K562 (cell line): Measurements from ENCODE around the gene TBX1. TPM values are rescaled to one million over a fixed set of nuclear protein-coding genes. Genes with fewer than 3 reads are reported as not detected.
A peak's percentile ranks its signal among the peaks of the same experiment; 100 is the strongest.

Source experiments
- BCOR ChIP-seq: fragments of 450-650 bp; IDR thresholded peaks from 2 replicates; pipeline ENCODE4 v1.6.1; 2016
- CBFA2T3 ChIP-seq: fragments of 450-650 bp; IDR thresholded peaks from 2 replicates; pipeline ENCODE4 v1.6.1; 2017
- ESRRA ChIP-seq: fragments of 450-650 bp; IDR thresholded peaks from 2 replicates; pipeline ENCODE4 v1.6.1; 2014; ENCODE audit warnings: low read depth, mild to moderate bottlenecking, moderate library complexity, borderline replicate concordance
- GATAD2A ChIP-seq: fragments of 450-650 bp; IDR thresholded peaks from 2 replicates; pipeline ENCODE4 v1.6.1; 2017
- HDAC6 ChIP-seq: IDR thresholded peaks from 2 replicates; pipeline ENCODE4 v1.6.1; 2012; ENCODE audit warnings: low read depth, mild to moderate bottlenecking, control low read depth, inconsistent platforms, low read length, moderate library complexity
- MEF2A ChIP-seq: IDR thresholded peaks from 2 replicates; pipeline ENCODE4 v1.6.1; 2011; ENCODE audit warnings: low read depth, mild to moderate bottlenecking, low read length, moderate library complexity; ENCODE audit not compliant: control insufficient read depth
- SIX5 ChIP-seq, 2 experiments: IDR thresholded peaks; 2 replicates each; pipeline ENCODE4 v1.6.1; 2011; ENCODE audit warnings: low read length in 2 of 2, borderline replicate concordance in 1 of 2, low read depth in 1 of 2, mild to moderate bottlenecking in 1 of 2, moderate library complexity in 1 of 2; ENCODE audit not compliant: insufficient read depth in 1 of 2
- SRSF1 ChIP-seq: fragments of 200-400 bp; formaldehyde crosslinking; IDR thresholded peaks from 2 replicates; pipeline ENCODE4 v1.6.1; 2017; ENCODE audit warnings: mild to moderate bottlenecking, low read depth, low read length, moderate library complexity
- ZNF75A ChIP-seq: fragments of 450-650 bp; formaldehyde crosslinking; IDR thresholded peaks from 2 replicates; pipeline ENCODE4 v1.4.0; 2020; ENCODE audit warnings: mild to moderate bottlenecking
- ZNF77 ChIP-seq: fragments of 250-450 bp; sonication (Bioruptor Pico); IDR thresholded peaks from 2 replicates; pipeline ENCODE4 v1.5.0; 2020
- polyA plus RNA-seq, 8 experiments: library from polyadenylated mRNA; depleted of rRNA in 4 of 8; stranded (reverse) in 5 of 8; unstranded in 3 of 8; fragments of >200 nt; fragmentation: Nextera tagmentation in 2 of 8; fragmentation: Illumina TruSeq in 1 of 8; extraction: Ambion mirVana in 2 of 8; extraction: Trizol in 1 of 8; gene quantifications; 2 replicates each; pipeline versions ENCODE4 v1.2.1 to v1.2.3, GENCODE V29; 2011 to 2014; ENCODE audit warnings: inconsistent platforms in 1 of 8, missing spikeins in 1 of 8
- total RNA-seq, 7 experiments: library from RNA; depleted of rRNA in 6 of 7; stranded (reverse); fragments of >200 nt in 6 of 7; fragmentation: Illumina TruSeq in 2 of 7; extraction: Trizol in 2 of 7; gene quantifications; 2 replicates each; pipeline versions ENCODE4 v1.2.1 to v1.2.3, GENCODE V29; 2011 to 2021; ENCODE audit warnings: low replicate concordance in 1 of 7
- TF ChIP-seq, protein P1 (sequence below), 3 experiments: fragments of 200-800 bp in 1 of 3; fragments of 250-450 bp in 1 of 3; fragments of 450-650 bp in 1 of 3; sonication (Bioruptor Pico) in 1 of 3; sonication (Bioruptor generic) in 1 of 3; formaldehyde crosslinking in 1 of 3; IDR thresholded peaks; 2 replicates each; pipeline versions ENCODE4 v1.6.1 to v1.8.0; 2016 to 2022; ENCODE audit warnings: mild to moderate bottlenecking in 2 of 3, missing genetic modification characterization in 2 of 3, missing compliant biosample characterization in 1 of 3, moderate library complexity in 1 of 3
- TF ChIP-seq, protein P2 (sequence below): sonication (generic); formaldehyde crosslinking; IDR thresholded peaks from 2 replicates; pipeline ENCODE4 v1.5.0; 2020; ENCODE audit warnings: missing genetic modification reagents
- TF ChIP-seq, protein P3 (sequence below): fragments of 250-450 bp; sonication (Bioruptor Pico); IDR thresholded peaks from 2 replicates; pipeline ENCODE4 v1.6.1; 2021; ENCODE audit warnings: mild to moderate bottlenecking
- TF ChIP-seq, protein P4 (sequence below): fragments of 450-650 bp; IDR thresholded peaks from 2 replicates; pipeline ENCODE4 v1.7.1; 2018; ENCODE audit warnings: mild to moderate bottlenecking, low read depth; ENCODE audit not compliant: partially characterized antibody
- TF ChIP-seq, protein P5 (sequence below), 2 experiments: IDR thresholded peaks; 2 replicates each; pipeline ENCODE4 v1.6.1; 2011; ENCODE audit warnings: borderline replicate concordance in 1 of 2, control low read depth in 1 of 2, low read depth in 1 of 2, low read length in 1 of 2, mild to moderate bottlenecking in 1 of 2, mixed read lengths in 1 of 2, moderate library complexity in 1 of 2; ENCODE audit not compliant: insufficient read depth in 1 of 2, insufficient read length in 1 of 2, poor library complexity in 1 of 2, severe bottlenecking in 1 of 2; ENCODE audit errors: extremely low read depth in 1 of 2
- TF ChIP-seq, protein P6 (sequence below), 2 experiments: fragments of 450-650 bp in 1 of 2; sonication (generic) in 1 of 2; formaldehyde crosslinking in 1 of 2; IDR thresholded peaks in 1 of 2; conservative IDR thresholded peaks in 1 of 2; 2 replicates each; pipeline versions ENCODE4 v1.6.1 to v1.8.1; 2016 to 2023; ENCODE audit warnings: mild to moderate bottlenecking in 2 of 2, moderate library complexity in 2 of 2, inconsistent platforms in 1 of 2, missing genetic modification reagents in 1 of 2

TBX1 gene
- total and polyA plus RNA-seq, 9 of the 15 experiments (the other 6 are each of a cell fraction or from before 2014, with no cell fraction given) = 0.07 to 35.0 (median 3.9) TPM

DNA sequence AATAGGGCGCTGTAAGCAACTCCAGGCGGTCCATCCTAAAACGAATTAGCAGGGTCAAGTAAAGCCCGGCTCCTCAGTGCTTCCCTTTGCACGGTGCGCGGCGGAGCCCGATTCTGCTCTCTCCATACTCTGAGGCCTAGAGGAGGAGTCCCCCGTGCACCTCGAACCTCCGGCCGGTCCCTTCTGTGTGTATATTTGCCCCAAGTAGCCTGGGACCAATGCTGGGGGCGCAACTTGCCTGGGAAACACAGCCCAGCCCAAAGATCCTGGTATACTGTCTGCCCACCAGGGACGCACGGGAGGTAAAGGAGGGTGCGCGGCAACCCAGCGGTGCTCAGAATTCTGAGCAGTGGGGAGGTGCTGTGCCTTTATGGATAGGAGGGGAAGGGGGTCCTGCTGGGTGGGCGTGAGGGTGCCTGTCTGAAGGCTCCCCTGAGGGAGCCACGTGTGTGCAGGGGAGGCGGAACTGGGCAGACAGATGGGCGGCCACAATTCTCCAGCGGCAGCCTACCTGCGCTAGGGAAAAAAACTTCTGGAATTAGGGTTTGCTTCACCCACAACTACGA is 4.8 kb upstream of the TBX1 start (continued):
- TF ChIP-seq, protein P1, sequence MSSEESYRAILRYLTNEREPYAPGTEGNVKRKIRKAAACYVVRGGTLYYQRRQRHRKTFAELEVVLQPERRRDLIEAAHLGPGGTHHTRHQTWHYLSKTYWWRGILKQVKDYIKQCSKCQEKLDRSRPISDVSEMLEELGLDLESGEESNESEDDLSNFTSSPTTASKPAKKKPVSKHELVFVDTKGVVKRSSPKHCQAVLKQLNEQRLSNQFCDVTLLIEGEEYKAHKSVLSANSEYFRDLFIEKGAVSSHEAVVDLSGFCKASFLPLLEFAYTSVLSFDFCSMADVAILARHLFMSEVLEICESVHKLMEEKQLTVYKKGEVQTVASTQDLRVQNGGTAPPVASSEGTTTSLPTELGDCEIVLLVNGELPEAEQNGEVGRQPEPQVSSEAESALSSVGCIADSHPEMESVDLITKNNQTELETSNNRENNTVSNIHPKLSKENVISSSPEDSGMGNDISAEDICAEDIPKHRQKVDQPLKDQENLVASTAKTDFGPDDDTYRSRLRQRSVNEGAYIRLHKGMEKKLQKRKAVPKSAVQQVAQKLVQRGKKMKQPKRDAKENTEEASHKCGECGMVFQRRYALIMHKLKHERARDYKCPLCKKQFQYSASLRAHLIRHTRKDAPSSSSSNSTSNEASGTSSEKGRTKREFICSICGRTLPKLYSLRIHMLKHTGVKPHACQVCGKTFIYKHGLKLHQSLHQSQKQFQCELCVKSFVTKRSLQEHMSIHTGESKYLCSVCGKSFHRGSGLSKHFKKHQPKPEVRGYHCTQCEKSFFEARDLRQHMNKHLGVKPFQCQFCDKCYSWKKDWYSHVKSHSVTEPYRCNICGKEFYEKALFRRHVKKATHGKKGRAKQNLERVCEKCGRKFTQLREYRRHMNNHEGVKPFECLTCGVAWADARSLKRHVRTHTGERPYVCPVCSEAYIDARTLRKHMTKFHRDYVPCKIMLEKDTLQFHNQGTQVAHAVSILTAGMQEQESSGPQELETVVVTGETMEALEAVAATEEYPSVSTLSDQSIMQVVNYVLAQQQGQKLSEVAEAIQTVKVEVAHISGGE (CRISPR knock-in tag; IDR thresholded peaks at IDR 0.05) = 0 out of 6 replicates have a peak, but pooled peaks of 1 of the 3 experiments have one; percentile 23
- TF ChIP-seq ZNF77 (CRISPR knock-in tag) = no peak
- no peak for TF ChIP-seq SRSF1
- TF ChIP-seq GATAD2A = no peak; the same call in 1 of the 2 replicates
- TF ChIP-seq, protein P2, sequence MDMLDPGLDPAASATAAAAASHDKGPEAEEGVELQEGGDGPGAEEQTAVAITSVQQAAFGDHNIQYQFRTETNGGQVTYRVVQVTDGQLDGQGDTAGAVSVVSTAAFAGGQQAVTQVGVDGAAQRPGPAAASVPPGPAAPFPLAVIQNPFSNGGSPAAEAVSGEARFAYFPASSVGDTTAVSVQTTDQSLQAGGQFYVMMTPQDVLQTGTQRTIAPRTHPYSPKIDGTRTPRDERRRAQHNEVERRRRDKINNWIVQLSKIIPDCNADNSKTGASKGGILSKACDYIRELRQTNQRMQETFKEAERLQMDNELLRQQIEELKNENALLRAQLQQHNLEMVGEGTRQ = 0 out of 2 replicates have a peak, but pooled peaks have one; percentile 6
- TF ChIP-seq HDAC6 = 0 out of 2 replicates have a peak, but pooled peaks have one; percentile 4
- no peak for TF ChIP-seq ZNF75A
- TF ChIP-seq, protein P3, sequence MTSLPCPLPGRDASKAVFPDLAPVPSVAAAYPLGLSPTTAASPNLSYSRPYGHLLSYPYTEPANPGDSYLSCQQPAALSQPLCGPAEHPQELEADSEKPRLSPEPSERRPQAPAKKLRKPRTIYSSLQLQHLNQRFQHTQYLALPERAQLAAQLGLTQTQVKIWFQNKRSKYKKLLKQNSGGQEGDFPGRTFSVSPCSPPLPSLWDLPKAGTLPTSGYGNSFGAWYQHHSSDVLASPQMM (CRISPR knock-in tag) = no peak
- TF ChIP-seq MEF2A = no peak
- no peak for TF ChIP-seq SIX5 (IDR thresholded peaks at IDR 0.05; ENCODE audit: borderline replicate concordance in 1 of 2, insufficient read depth in 1 of 2, low read depth in 1 of 2, low read length in 2 of 2)
- TF ChIP-seq BCOR = no peak
- TF ChIP-seq, protein P4, sequence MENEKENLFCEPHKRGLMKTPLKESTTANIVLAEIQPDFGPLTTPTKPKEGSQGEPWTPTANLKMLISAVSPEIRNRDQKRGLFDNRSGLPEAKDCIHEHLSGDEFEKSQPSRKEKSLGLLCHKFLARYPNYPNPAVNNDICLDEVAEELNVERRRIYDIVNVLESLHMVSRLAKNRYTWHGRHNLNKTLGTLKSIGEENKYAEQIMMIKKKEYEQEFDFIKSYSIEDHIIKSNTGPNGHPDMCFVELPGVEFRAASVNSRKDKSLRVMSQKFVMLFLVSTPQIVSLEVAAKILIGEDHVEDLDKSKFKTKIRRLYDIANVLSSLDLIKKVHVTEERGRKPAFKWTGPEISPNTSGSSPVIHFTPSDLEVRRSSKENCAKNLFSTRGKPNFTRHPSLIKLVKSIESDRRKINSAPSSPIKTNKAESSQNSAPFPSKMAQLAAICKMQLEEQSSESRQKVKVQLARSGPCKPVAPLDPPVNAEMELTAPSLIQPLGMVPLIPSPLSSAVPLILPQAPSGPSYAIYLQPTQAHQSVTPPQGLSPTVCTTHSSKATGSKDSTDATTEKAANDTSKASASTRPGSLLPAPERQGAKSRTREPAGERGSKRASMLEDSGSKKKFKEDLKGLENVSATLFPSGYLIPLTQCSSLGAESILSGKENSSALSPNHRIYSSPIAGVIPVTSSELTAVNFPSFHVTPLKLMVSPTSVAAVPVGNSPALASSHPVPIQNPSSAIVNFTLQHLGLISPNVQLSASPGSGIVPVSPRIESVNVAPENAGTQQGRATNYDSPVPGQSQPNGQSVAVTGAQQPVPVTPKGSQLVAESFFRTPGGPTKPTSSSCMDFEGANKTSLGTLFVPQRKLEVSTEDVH = no peak
- TF ChIP-seq, protein P5, sequence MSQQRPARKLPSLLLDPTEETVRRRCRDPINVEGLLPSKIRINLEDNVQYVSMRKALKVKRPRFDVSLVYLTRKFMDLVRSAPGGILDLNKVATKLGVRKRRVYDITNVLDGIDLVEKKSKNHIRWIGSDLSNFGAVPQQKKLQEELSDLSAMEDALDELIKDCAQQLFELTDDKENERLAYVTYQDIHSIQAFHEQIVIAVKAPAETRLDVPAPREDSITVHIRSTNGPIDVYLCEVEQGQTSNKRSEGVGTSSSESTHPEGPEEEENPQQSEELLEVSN (IDR thresholded peaks at IDR 0.05; ENCODE audit: borderline replicate concordance in 1 of 2, extremely low read depth in 1 of 2, insufficient read depth in 1 of 2, insufficient read length in 1 of 2, low read depth in 1 of 2, low read length in 1 of 2, poor library complexity in 1 of 2, severe bottlenecking in 1 of 2) = no peak
- TF ChIP-seq, protein P6, sequence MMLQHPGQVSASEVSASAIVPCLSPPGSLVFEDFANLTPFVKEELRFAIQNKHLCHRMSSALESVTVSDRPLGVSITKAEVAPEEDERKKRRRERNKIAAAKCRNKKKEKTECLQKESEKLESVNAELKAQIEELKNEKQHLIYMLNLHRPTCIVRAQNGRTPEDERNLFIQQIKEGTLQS (IDR thresholded peaks at IDR 0.05) = no peak
- TF ChIP-seq, protein P6 (CRISPR knock-in tag; conservative IDR thresholded peaks at IDR 0.05) = no peak
- TF ChIP-seq CBFA2T3 = no peak
- no peak for TF ChIP-seq ESRRA
